HEK293T (cell line): ENCODE measurements around the gene BMP7.

ENCODE experiments used
- CTCF ChIA-PET: fragments of 350-600 bp; formaldehyde crosslinking; extraction: SDS; loops from one replicate; lab custom pipeline; 2021; ENCODE audit warnings: antibody characterized with exemption, inconsistent platforms; lab: Yijun Ruan, JAX
- POLR2A ChIA-PET: fragments of 350-600 bp; formaldehyde crosslinking; extraction: SDS; loops from one replicate; lab custom pipeline; 2020; ENCODE audit warnings: antibody characterized with exemption, inconsistent platforms; lab: Yijun Ruan, JAX
- DNase-seq: peaks from one replicate; pipeline ENCODE4 v3.0.0; 2012; ENCODE audit warnings: mixed read lengths; ENCODE audit errors: extremely low spot score
- ARNT ChIP-seq: fragments of 450-650 bp; IDR thresholded peaks from 2 replicates; pipeline ENCODE4 v1.6.1; 2017; ENCODE audit warnings: mild to moderate bottlenecking
- BHLHE40 ChIP-seq: fragments of 450-650 bp; IDR thresholded peaks from 2 replicates; pipeline ENCODE4 v1.6.1; 2016; ENCODE audit warnings: mild to moderate bottlenecking, moderate library complexity, borderline replicate concordance
- CTBP1 ChIP-seq: fragments of 450-650 bp; IDR thresholded peaks from 2 replicates; pipeline ENCODE4 v1.6.1; 2016; ENCODE audit warnings: borderline replicate concordance
- ELF4 ChIP-seq: fragments of 450-650 bp; IDR thresholded peaks from 2 replicates; pipeline ENCODE4 v1.6.1; 2017; ENCODE audit warnings: antibody characterized with exemption
- FOXA1 ChIP-seq: fragments of 450-650 bp; IDR thresholded peaks from 2 replicates; pipeline ENCODE4 v1.6.1; 2016; ENCODE audit warnings: mild to moderate bottlenecking
- FOXK2 ChIP-seq: fragments of 450-650 bp; IDR thresholded peaks from 2 replicates; pipeline ENCODE4 v1.6.1; 2016; ENCODE audit warnings: mild to moderate bottlenecking
- FOXM1 ChIP-seq: fragments of 450-650 bp; IDR thresholded peaks from 2 replicates; pipeline ENCODE4 v1.6.1; 2017; ENCODE audit warnings: mild to moderate bottlenecking, borderline replicate concordance
- HDGF ChIP-seq: fragments of 450-650 bp; IDR thresholded peaks from 2 replicates; pipeline ENCODE4 v1.6.1; 2017; ENCODE audit warnings: antibody characterized with exemption, borderline replicate concordance
- L3MBTL2 ChIP-seq: fragments of 450-650 bp; conservative IDR thresholded peaks from 2 replicates; pipeline ENCODE4 v1.6.1; 2016; ENCODE audit warnings: mild to moderate bottlenecking
- LEF1 ChIP-seq: fragments of 450-650 bp; IDR thresholded peaks from 2 replicates; pipeline ENCODE4 v1.6.1; 2017; ENCODE audit warnings: mild to moderate bottlenecking, borderline replicate concordance
- NFRKB ChIP-seq: fragments of 450-650 bp; IDR thresholded peaks from 2 replicates; pipeline ENCODE4 v1.6.1; 2016; ENCODE audit warnings: mild to moderate bottlenecking, moderate library complexity
- PKNOX1 ChIP-seq: fragments of 450-650 bp; IDR thresholded peaks from 2 replicates; pipeline ENCODE4 v1.6.1; 2016
- SP1 ChIP-seq: fragments of 450-650 bp; IDR thresholded peaks from 2 replicates; pipeline ENCODE4 v1.6.1; 2017
- SUZ12 ChIP-seq: fragments of 450-650 bp; IDR thresholded peaks from 2 replicates; pipeline ENCODE4 v1.6.1; 2016; ENCODE audit warnings: mild to moderate bottlenecking
- TARDBP ChIP-seq: fragments of 450-650 bp; IDR thresholded peaks from 2 replicates; pipeline ENCODE4 v1.6.1; 2016
- ZNF384 ChIP-seq: fragments of 450-650 bp; IDR thresholded peaks from 2 replicates; pipeline ENCODE4 v1.6.1; 2016

The BMP7 gene

GRCh38 chr20:57129303-57129702 is 137.1 kb downstream of the BMP7 start:
- CTCF ChIA-PET: no interaction called here

DNA sequence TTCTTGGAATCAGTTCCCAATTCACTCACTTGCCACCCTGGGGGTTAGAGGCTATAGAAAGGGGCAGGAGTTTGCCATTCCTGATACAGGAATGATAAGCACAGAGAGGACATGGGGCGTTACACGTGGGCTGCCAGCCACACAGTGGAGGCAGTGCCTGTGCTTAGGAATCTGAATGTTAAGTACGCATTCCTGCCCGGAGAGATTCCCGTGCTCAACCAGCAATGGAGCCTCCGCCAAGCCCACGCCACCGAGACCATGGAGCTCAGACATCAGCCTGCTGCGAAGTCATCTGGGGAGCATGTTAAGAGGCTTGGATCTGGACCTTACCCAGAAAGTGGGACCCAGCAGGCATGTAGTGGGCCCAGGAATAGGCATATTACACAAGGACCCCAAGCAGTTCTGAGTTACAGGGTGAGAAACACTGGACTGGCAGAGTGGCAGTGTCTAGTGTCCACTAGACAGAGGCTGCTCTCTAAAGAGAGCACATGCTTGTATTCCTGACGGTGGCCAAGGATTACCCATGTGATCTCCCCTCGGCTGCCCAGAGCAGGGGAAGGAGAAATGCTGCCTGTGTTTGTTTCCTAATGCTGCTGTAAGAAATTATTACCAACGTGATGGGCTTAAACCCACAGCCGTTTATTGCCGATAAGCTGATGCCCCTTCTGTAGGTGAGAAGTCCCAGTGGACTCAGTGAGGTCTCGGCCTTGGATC is 138.2 kb downstream of the BMP7 start:
- TF ChIP-seq FOXK2 (no peak), SUZ12 (no peak), ARNT (no peak), ZNF384 (no peak), L3MBTL2 (no peak)
- DNase-seq: no peak
- POLR2A ChIA-PET: no interaction called here
- CTCF ChIA-PET: no interaction called here

More at GRCh38 chr20:57129303-57129702, 137.1 kb downstream of the BMP7 start:
- DNase-seq: no peak
- POLR2A ChIA-PET: no interaction called here
- TF ChIP-seq L3MBTL2: no peak
- no peak for TF ChIP-seq SUZ12
- TF ChIP-seq ZNF384: no peak
- no peak for TF ChIP-seq PKNOX1
- no peak for TF ChIP-seq ELF4
- TF ChIP-seq NFRKB: no peak
- no peak for TF ChIP-seq HDGF

- DNase-seq: no peak
- POLR2A ChIA-PET: no interaction called here
- CTCF ChIA-PET: no interaction called here
Measured at GRCh38 chr20:57126481-57127092, 139.9 kb downstream of the BMP7 start.

DNA sequence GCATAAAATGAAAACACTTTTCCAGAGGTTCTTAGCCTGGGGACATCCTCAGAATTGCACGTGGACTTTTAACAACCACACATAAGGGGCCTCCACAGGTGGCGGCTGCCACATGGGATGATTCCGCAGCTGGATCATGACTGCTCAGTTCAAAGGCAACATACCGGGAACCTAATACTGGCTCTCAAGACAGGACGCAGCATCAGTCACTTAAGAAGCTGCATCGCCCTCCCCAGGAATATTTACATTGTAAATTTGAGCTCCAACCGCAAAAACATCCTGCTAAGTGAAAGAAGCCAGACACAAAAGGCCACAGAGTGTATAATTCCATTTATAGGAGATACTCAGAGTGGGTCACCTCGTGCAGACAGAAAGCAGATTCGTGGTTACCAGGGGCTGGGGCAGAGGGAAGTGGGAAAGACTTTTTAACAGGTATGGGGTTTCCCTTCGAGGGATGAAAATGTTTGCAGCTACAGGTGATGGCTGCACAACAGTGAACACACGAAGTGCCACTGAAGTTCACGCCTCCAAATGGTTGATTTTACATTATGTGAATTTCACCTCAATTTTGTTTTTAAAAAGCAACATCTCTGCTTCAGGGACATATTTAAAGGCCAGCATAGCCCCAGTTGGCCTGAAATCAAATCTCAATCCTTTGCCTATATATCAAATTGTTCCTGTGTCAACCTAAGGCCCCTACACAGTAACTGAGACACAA is 141.5 kb downstream of the BMP7 start:
- TF ChIP-seq L3MBTL2 (peak; percentile 29; the same call in 1 of the 2 replicates), FOXM1 (no peak), SP1 (no peak), CTBP1 (0 out of 2 replicates have a peak, but pooled peaks have one; percentile 21), FOXA1 (no peak)
- no peak for DNase-seq
- CTCF ChIA-PET: no interaction called here
- POLR2A ChIA-PET: no interaction called here

More at GRCh38 chr20:57126481-57127092, 139.9 kb downstream of the BMP7 start:
- TF ChIP-seq BHLHE40 (no peak), ZNF384 (no peak), FOXM1 (no peak), PKNOX1 (no peak), L3MBTL2 (no peak), SUZ12 (no peak), LEF1 (no peak), CTBP1 (no peak), FOXK2 (no peak), NFRKB (no peak), TARDBP (no peak), ELF4 (no peak), ARNT (no peak), SP1 (no peak), HDGF (no peak), FOXA1 (no peak)

DNA sequence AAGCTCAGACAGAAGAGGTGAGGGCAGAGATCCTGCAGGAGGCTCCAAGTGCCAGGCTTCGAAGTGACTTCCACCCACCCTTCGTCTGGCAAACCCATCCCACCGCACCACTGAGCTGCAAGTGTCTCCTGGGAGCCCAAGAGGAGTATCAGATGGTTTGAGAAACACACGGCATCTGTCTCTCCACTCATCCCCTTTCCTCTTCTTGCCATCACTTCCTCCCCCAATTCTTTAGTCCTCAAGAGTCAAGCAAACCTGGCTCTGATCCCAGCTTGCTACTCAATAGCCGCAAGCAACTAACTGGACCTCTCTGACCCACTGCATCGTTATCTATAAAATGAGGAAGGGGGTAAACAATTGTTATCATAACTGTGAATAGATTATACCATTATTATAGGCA is 142.1 kb downstream of the BMP7 start:
- ChIA-PET POLR2A (no interaction called here), CTCF (no interaction called here)
- TF ChIP-seq ZNF384 (no peak), FOXM1 (no peak), L3MBTL2 (no peak), HDGF (no peak)
- no peak for DNase-seq

DNA sequence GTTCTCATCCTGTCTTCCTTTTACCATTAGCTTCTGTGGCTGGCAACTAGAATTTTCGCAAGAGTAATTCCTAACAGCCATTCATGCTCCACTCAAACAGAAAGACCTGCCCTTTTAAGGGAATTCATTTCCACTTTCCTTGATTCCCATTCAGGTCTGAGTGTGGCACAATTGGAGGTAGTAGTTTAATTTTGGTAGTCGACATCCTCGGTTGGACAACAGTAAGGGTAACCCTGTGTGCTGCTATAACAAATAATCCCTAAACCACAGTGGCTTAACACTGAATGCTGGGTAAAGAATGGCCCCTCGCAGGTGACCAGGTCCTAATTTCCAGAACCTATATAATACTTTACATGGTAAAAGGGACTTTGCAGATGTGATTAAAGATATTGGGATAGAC is 142.9 kb downstream of the BMP7 start:
- ChIA-PET CTCF (interaction anchor here (1.0 kb wide), 1 partner anchor 9 kb away, joined by 4 read pairs; no protein-coding TSS in a partner anchor), POLR2A (no interaction called here)
- TF ChIP-seq L3MBTL2: no peak
- TF ChIP-seq BHLHE40: no peak
- no peak for TF ChIP-seq ZNF384
- no peak for TF ChIP-seq FOXM1
- no peak for TF ChIP-seq FOXK2
- no peak for TF ChIP-seq ELF4
- no peak for TF ChIP-seq PKNOX1
- no peak for TF ChIP-seq SP1
- no peak for TF ChIP-seq TARDBP
- no peak for TF ChIP-seq CTBP1
- no peak for TF ChIP-seq NFRKB
- TF ChIP-seq HDGF: no peak
- no peak for TF ChIP-seq LEF1
- TF ChIP-seq FOXA1: no peak
- no peak for DNase-seq
